HCT116 (cell line): ENCODE results near the gene PHC3. TPM values are rescaled to one million over a fixed set of nuclear protein-coding genes. Genes with fewer than 3 reads are reported as not detected.

Source experiments
- ATAC-seq: fragments of 200-7000 bp; cut with Tn5 transposase; 2 replicates; pipeline ENCODE4 v1.9.1; 2020; ENCODE audit warnings: mild to moderate bottlenecking, moderate library complexity
- BruUV-seq: library from RNA; stranded (reverse); fragments of 400-500 nt; replicated peaks from 2 replicates; lab custom pipeline; 2021; lab: Mats Ljungman, UMichigan
- CTCF ChIA-PET: fragments of 300-600 bp; sonication (Branson Sonifier 250); formaldehyde crosslinking; loops from one replicate; lab custom pipeline; 2021; ENCODE audit warnings: antibody characterized with exemption; lab: Charles Lee
- POLR2A ChIA-PET: fragments of 300-600, 350-600 bp; sonication (Branson Sonifier 250); formaldehyde crosslinking; loops from one replicate; lab custom pipeline; 2021; ENCODE audit warnings: antibody characterized with exemption; lab: Charles Lee
- RAD21 ChIA-PET, 2 experiments: fragments of 300-600 bp; sonication (Branson Sonifier 250); formaldehyde crosslinking; loops; one replicate each; lab custom pipeline; 2023; ENCODE audit warnings: low total read pairs in 2 of 2; ENCODE audit not compliant: uncharacterized antibody in 2 of 2, unreplicated experiment in 2 of 2, low non-redundant PET in 1 of 2; lab: Charles Lee
- DNase-seq: peaks from one replicate; pipeline ENCODE4 v3.0.0-alpha.2; 2010; ENCODE audit warnings: low read depth, low spot score
- H2AFZ ChIP-seq: fragments of 200-600 bp; shearing (Covaris generic), sonication (generic); 2 replicates; pipeline ENCODE4 v1.6.1; 2017; ENCODE audit warnings: low read depth, mixed run types, mixed read lengths, antibody characterized with exemption, low read length; ENCODE audit not compliant: poor library complexity, severe bottlenecking
- H3K27ac ChIP-seq: 2 replicates; pipeline ENCODE4 v1.5.1; 2012; ENCODE audit warnings: low read depth, low read length
- H3K27me3 ChIP-seq: fragments of 200-600 bp; sonication (generic); 2 replicates; pipeline ENCODE4 v1.6.1; 2016; ENCODE audit warnings: mixed run types, low read length, mixed read lengths; ENCODE audit not compliant: insufficient read depth
- H3K36me3 ChIP-seq, 2 experiments: fragments of 200-500 bp in 1 of 2; fragments of 200-600 bp in 1 of 2; sonication (Bioruptor generic) in 1 of 2; sonication (generic) in 1 of 2; 2 replicates each; pipeline versions ENCODE4 v1.5.1 to v1.6.1; 2014 to 2016; ENCODE audit warnings: low read length in 2 of 2, inconsistent platforms in 1 of 2, mixed read lengths in 1 of 2, mixed run types in 1 of 2; ENCODE audit not compliant: insufficient read depth in 2 of 2, control insufficient read depth in 1 of 2
- H3K4me1 ChIP-seq, 2 experiments: fragments of 200-600 bp in 1 of 2; sonication (generic) in 1 of 2; 2 replicates each; pipeline versions ENCODE4 v1.5.1 to v1.6.1; 2012 to 2017; ENCODE audit warnings: low read length in 2 of 2, inconsistent platforms in 1 of 2, mild to moderate bottlenecking in 1 of 2, mixed read lengths in 1 of 2, mixed run types in 1 of 2, moderate library complexity in 1 of 2; ENCODE audit not compliant: insufficient read depth in 2 of 2, control insufficient read depth in 1 of 2
- H3K4me2 ChIP-seq: fragments of 200-600 bp; sonication (generic); 2 replicates; pipeline ENCODE4 v1.6.1; 2017; ENCODE audit warnings: mixed run types, low read length, mixed read lengths
- H3K4me3 ChIP-seq, 2 experiments: fragments of 200-600 bp in 1 of 2; sonication (generic) in 1 of 2; replicated peaks in 1 of 2; 2 replicates each; pipeline ENCODE4 v1.5.1; 2011 to 2016; ENCODE audit warnings: low read length in 2 of 2, control low read depth in 1 of 2, low read depth in 1 of 2, mild to moderate bottlenecking in 1 of 2, mixed read lengths in 1 of 2, mixed run types in 1 of 2
- H3K79me2 ChIP-seq: fragments of 200-600 bp; sonication (generic); 2 replicates; pipeline ENCODE4 v1.6.1; 2017; ENCODE audit warnings: mild to moderate bottlenecking, mixed run types, low read length, moderate library complexity, mixed read lengths; ENCODE audit not compliant: insufficient read depth
- H3K9ac ChIP-seq: fragments of 200-600 bp; sonication (generic); 2 replicates; pipeline ENCODE4 v1.6.1; 2016; ENCODE audit warnings: low read length, mixed read lengths
- H3K9me2 ChIP-seq: fragments of 200-600 bp; sonication (generic), shearing (Covaris generic); 2 replicates; pipeline ENCODE4 v1.6.1; 2017; ENCODE audit warnings: mixed run types, mild to moderate bottlenecking, moderate library complexity; ENCODE audit not compliant: insufficient read depth
- H3K9me3 ChIP-seq, 2 experiments: fragments of 200-500 bp in 1 of 2; fragments of 200-600 bp in 1 of 2; sonication (Bioruptor generic) in 1 of 2; sonication (generic) in 1 of 2; 2 replicates each; pipeline ENCODE4 v1.6.1; 2014 to 2017; ENCODE audit warnings: low read length in 2 of 2, mixed read lengths in 2 of 2, inconsistent platforms in 1 of 2, low read depth in 1 of 2, mild to moderate bottlenecking in 1 of 2, mixed run types in 1 of 2, moderate library complexity in 1 of 2; ENCODE audit not compliant: control insufficient read depth in 1 of 2, insufficient read depth in 1 of 2
- H4K20me1 ChIP-seq: fragments of 200-600 bp; sonication (generic), shearing (Covaris generic); 2 replicates; pipeline ENCODE4 v1.6.1; 2017; ENCODE audit warnings: mixed run types, mild to moderate bottlenecking, moderate library complexity; ENCODE audit not compliant: insufficient read depth
- CBX3 ChIP-seq: IDR thresholded peaks from 2 replicates; pipeline ENCODE4 v1.6.1; 2012; ENCODE audit warnings: low read depth
- CEBPB ChIP-seq: IDR thresholded peaks from 2 replicates; pipeline ENCODE4 v1.6.1; 2012; ENCODE audit warnings: low read depth
- ELF1 ChIP-seq: IDR thresholded peaks from 2 replicates; pipeline ENCODE4 v1.6.1; 2012; ENCODE audit warnings: low read depth, borderline replicate concordance
- EZH2 ChIP-seq: fragments of 200-600 bp; sonication (generic); IDR thresholded peaks from 2 replicates; pipeline ENCODE4 v1.6.1; 2017; ENCODE audit warnings: antibody characterized with exemption, mixed run types
- EZH2phosphoT487 ChIP-seq: fragments of 200-600 bp; IDR thresholded peaks from 2 replicates; pipeline ENCODE4 v1.6.1; 2018; ENCODE audit warnings: antibody characterized with exemption, borderline replicate concordance
- FOSL1 ChIP-seq: IDR thresholded peaks from 2 replicates; pipeline ENCODE4 v1.6.1; 2012; ENCODE audit warnings: low read depth
- JUND ChIP-seq: IDR thresholded peaks from 2 replicates; pipeline ENCODE4 v1.6.1; 2012
- POLR2A ChIP-seq: IDR thresholded peaks from 2 replicates; pipeline ENCODE4 v1.7.0; 2011; ENCODE audit warnings: borderline replicate concordance; ENCODE audit not compliant: insufficient read depth, insufficient read length; ENCODE audit errors: extremely low read depth
- POLR2AphosphoS5 ChIP-seq: IDR thresholded peaks from 2 replicates; pipeline ENCODE4 v1.6.1; 2011; ENCODE audit warnings: mild to moderate bottlenecking, low read depth, low read length, moderate library complexity
- SIN3A ChIP-seq: IDR thresholded peaks from 2 replicates; pipeline ENCODE4 v1.6.1; 2012; ENCODE audit warnings: low read depth
- TCF7L2 ChIP-seq: IDR thresholded peaks from 2 replicates; pipeline ENCODE4 v1.7.0; 2011; ENCODE audit warnings: borderline replicate concordance, inconsistent platforms; ENCODE audit not compliant: insufficient read depth, insufficient read length; ENCODE audit errors: extremely low read depth
- YY1 ChIP-seq: IDR thresholded peaks from 2 replicates; pipeline ENCODE4 v1.6.1; 2011; ENCODE audit warnings: low read length, low read depth, moderate library complexity, mild to moderate bottlenecking; ENCODE audit not compliant: insufficient replicate concordance; ENCODE audit errors: extremely low read depth
- ZNF274 ChIP-seq: fragments of 200-500 bp; sonication (Bioruptor generic); IDR thresholded peaks from 2 replicates; pipeline ENCODE4 v1.6.1; 2014; ENCODE audit warnings: mild to moderate bottlenecking, low read depth, low read length, inconsistent platforms
- intact Hi-C: fragments of 100-400 bp; cut with micrococcal nuclease; formaldehyde crosslinking; loops from 2 replicates; pipeline ENCODE4 v1.10.0; 2022
- total RNA-seq: library from RNA; stranded (reverse); gene quantifications from one replicate; pipeline ENCODE4 v1.2.1, GENCODE V29; 2021; ENCODE audit not compliant: unreplicated experiment
- TF ChIP-seq, protein P1 (sequence below): IDR thresholded peaks from 2 replicates; pipeline ENCODE4 v1.6.1; 2012
- TF ChIP-seq, protein P2 (sequence below): IDR thresholded peaks from 2 replicates; pipeline ENCODE4 v1.6.1; 2012; ENCODE audit warnings: low read depth
- TF ChIP-seq, protein P3 (sequence below), 3 experiments: fragments of 200-600 bp in 1 of 3; sonication (generic) in 1 of 3; IDR thresholded peaks in 2 of 3; conservative IDR thresholded peaks in 1 of 3; 2 replicates each; pipeline ENCODE4 v1.5.1; 2012 to 2017; ENCODE audit warnings: low read depth in 2 of 3, low read length in 2 of 3, antibody characterized with exemption in 1 of 3, borderline replicate concordance in 1 of 3, control low read depth in 1 of 3, mild to moderate bottlenecking in 1 of 3, mixed read lengths in 1 of 3, mixed run types in 1 of 3, moderate library complexity in 1 of 3; ENCODE audit not compliant: insufficient read depth in 1 of 3
- TF ChIP-seq, protein P4 (sequence below): IDR thresholded peaks from 2 replicates; pipeline ENCODE4 v1.6.1; 2012

Gene PHC3
- total RNA-seq, 1 experiment from 2014 or later: 40.1 TPM

DNA sequence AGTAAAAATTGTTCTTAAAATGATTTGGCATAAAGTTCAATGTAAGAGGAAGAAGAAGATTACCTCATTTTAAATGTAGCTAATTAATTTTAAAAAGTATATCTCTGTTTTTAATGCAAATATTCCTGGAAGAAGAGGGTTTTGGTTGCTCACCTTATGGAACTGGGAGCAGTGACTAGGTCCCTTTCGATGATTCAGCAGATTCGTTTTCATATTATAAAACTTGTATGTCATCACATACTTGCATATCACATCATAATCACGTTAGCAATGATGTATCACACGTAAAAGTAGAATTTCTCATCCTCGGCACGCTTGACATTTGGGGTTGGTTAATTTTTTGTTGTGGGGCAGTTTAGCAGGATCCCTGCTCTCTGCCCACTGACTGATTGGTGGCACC is 96.1 kb downstream of the PHC3 start:
- no peaks in the 10 kb centered on the region for H3K9me3 ChIP-seq
- H3K27ac ChIP-seq: no peak overlapping the region
- ChIA-PET RAD21 (no interaction called here), POLR2A (no interaction called here), CTCF (no interaction called here)
- H3K4me1 ChIP-seq: no peaks in the 10 kb centered on the region
- no peak overlapping the region for H2AFZ ChIP-seq
- no peak overlapping the region for H3K9ac ChIP-seq
- H3K9me2 ChIP-seq: no peaks in the 10 kb centered on the region
- H3K27me3 ChIP-seq: no peaks in the 10 kb centered on the region
- no peak overlapping the region for H3K4me3 ChIP-seq
- no peak for ATAC-seq
- peaks cover 4% of the 10 kb centered on the region; the same call in 1 of the 2 replicates for H4K20me1 ChIP-seq
- intact Hi-C loops: no loop called here
- TF ChIP-seq, protein P1, sequence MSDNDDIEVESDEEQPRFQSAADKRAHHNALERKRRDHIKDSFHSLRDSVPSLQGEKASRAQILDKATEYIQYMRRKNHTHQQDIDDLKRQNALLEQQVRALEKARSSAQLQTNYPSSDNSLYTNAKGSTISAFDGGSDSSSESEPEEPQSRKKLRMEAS: no peak
- TF ChIP-seq, protein P2, sequence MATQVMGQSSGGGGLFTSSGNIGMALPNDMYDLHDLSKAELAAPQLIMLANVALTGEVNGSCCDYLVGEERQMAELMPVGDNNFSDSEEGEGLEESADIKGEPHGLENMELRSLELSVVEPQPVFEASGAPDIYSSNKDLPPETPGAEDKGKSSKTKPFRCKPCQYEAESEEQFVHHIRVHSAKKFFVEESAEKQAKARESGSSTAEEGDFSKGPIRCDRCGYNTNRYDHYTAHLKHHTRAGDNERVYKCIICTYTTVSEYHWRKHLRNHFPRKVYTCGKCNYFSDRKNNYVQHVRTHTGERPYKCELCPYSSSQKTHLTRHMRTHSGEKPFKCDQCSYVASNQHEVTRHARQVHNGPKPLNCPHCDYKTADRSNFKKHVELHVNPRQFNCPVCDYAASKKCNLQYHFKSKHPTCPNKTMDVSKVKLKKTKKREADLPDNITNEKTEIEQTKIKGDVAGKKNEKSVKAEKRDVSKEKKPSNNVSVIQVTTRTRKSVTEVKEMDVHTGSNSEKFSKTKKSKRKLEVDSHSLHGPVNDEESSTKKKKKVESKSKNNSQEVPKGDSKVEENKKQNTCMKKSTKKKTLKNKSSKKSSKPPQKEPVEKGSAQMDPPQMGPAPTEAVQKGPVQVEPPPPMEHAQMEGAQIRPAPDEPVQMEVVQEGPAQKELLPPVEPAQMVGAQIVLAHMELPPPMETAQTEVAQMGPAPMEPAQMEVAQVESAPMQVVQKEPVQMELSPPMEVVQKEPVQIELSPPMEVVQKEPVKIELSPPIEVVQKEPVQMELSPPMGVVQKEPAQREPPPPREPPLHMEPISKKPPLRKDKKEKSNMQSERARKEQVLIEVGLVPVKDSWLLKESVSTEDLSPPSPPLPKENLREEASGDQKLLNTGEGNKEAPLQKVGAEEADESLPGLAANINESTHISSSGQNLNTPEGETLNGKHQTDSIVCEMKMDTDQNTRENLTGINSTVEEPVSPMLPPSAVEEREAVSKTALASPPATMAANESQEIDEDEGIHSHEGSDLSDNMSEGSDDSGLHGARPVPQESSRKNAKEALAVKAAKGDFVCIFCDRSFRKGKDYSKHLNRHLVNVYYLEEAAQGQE: no peak
- TF ChIP-seq JUND: no peak
- no peak for TF ChIP-seq CEBPB
- TF ChIP-seq, protein P3, sequence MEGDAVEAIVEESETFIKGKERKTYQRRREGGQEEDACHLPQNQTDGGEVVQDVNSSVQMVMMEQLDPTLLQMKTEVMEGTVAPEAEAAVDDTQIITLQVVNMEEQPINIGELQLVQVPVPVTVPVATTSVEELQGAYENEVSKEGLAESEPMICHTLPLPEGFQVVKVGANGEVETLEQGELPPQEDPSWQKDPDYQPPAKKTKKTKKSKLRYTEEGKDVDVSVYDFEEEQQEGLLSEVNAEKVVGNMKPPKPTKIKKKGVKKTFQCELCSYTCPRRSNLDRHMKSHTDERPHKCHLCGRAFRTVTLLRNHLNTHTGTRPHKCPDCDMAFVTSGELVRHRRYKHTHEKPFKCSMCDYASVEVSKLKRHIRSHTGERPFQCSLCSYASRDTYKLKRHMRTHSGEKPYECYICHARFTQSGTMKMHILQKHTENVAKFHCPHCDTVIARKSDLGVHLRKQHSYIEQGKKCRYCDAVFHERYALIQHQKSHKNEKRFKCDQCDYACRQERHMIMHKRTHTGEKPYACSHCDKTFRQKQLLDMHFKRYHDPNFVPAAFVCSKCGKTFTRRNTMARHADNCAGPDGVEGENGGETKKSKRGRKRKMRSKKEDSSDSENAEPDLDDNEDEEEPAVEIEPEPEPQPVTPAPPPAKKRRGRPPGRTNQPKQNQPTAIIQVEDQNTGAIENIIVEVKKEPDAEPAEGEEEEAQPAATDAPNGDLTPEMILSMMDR (IDR thresholded peaks at IDR 0.05 in 2 of 3, conservative IDR thresholded peaks at IDR 0.05 in 1 of 3; ENCODE audit: borderline replicate concordance in 1 of 3, insufficient read depth in 1 of 3, low read depth in 2 of 3, low read length in 2 of 3): no peak
- TF ChIP-seq EZH2phosphoT487: no peak
- TF ChIP-seq FOSL1: no peak
- TF ChIP-seq YY1: no peak
- TF ChIP-seq CBX3: no peak
- no peak for TF ChIP-seq POLR2AphosphoS5
- TF ChIP-seq ZNF274: no peak
- TF ChIP-seq, protein P4, sequence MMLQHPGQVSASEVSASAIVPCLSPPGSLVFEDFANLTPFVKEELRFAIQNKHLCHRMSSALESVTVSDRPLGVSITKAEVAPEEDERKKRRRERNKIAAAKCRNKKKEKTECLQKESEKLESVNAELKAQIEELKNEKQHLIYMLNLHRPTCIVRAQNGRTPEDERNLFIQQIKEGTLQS: no peak
- TF ChIP-seq TCF7L2: no peak
- TF ChIP-seq SIN3A: no peak
- no peak for TF ChIP-seq EZH2
- TF ChIP-seq ELF1: no peak
- TF ChIP-seq POLR2A: no peak
- DNase-seq: no peak
- H3K4me2 ChIP-seq: no peak overlapping the region
- no TSS peak for BruUV-seq
- H3K36me3 ChIP-seq: peaks cover 0 to 12% of the 10 kb centered on the region in 2 experiments; a peak in 2 of 4 replicates
- no peaks in the 10 kb centered on the region for H3K79me2 ChIP-seq
